CD1c-positive myeloid dendritic cell (primary cell): ENCODE results near the gene VPS35L.
"Not testable (repeated sequence)": the region's sequence is repeated elsewhere in the genome, so short reads cannot be mapped to it uniquely, and the experiment has no call there.

Source experiments
- DNase-seq: peaks from one replicate; pipeline ENCODE4 v3.0.0-alpha.2; 2016; ENCODE audit errors: extremely low spot score

Gene VPS35L

GRCh38 chr16:19654147-19654546 lies 98.6 kb downstream of the VPS35L start:
- no peak for DNase-seq

- no peak for DNase-seq
Measured at GRCh38 chr16:19655242-19655777, 99.8 kb downstream of the VPS35L start.

- DNase-seq: no peak
Measured at GRCh38 chr16:19657831-19658230, 102.3 kb downstream of the VPS35L start.

GRCh38 chr16:19659554-19659953 lies 104.1 kb downstream of the VPS35L start:
- no peak for DNase-seq

- DNase-seq: no peak
Measured at GRCh38 chr16:19660432-19660831, 104.9 kb downstream of the VPS35L start.

GRCh38 chr16:19662351-19662750 lies 106.8 kb downstream of the VPS35L start:
- DNase-seq: no peak

- DNase-seq: no peak
Measured at GRCh38 chr16:19664166-19664565, 108.7 kb downstream of the VPS35L start.

- not testable (repeated sequence) for DNase-seq
Measured at GRCh38 chr16:19665313-19665712, 109.8 kb downstream of the VPS35L start.

- no peak for DNase-seq
Measured at GRCh38 chr16:19666477-19666876, 111.0 kb downstream of the VPS35L start.

- DNase-seq: no peak
Measured at GRCh38 chr16:19672378-19672777, 116.9 kb downstream of the VPS35L start.

GRCh38 chr16:19674485-19674884 lies 119.0 kb downstream of the VPS35L start:
- DNase-seq: no peak

- DNase-seq: no peak
Measured at GRCh38 chr16:19677402-19677801, 121.9 kb downstream of the VPS35L start.

GRCh38 chr16:19678804-19679203 lies 123.3 kb downstream of the VPS35L start:
- DNase-seq: no peak

GRCh38 chr16:19679281-19679680 lies 123.8 kb downstream of the VPS35L start:
- DNase-seq: not testable (repeated sequence)

- no peak for DNase-seq
Measured at GRCh38 chr16:19680881-19681340, 125.4 kb downstream of the VPS35L start.

GRCh38 chr16:19681637-19682036 lies 126.1 kb downstream of the VPS35L start:
- DNase-seq: no peak

- DNase-seq: no peak
Measured at GRCh38 chr16:19683453-19684236, 128.1 kb downstream of the VPS35L start.

- no peak for DNase-seq
Measured at GRCh38 chr16:19685176-19685575, 129.7 kb downstream of the VPS35L start.

GRCh38 chr16:19687279-19687678 lies 131.8 kb downstream of the VPS35L start:
- no peak for DNase-seq

- no peak for DNase-seq
Measured at GRCh38 chr16:19688396-19689024, 133.0 kb downstream of the VPS35L start.

GRCh38 chr16:19689342-19689741 lies 133.8 kb downstream of the VPS35L start:
- DNase-seq: no peak

- DNase-seq: no peak
Measured at GRCh38 chr16:19690196-19690595, 134.7 kb downstream of the VPS35L start.

GRCh38 chr16:19691161-19691711 lies 135.7 kb downstream of the VPS35L start:
- DNase-seq: no peak
